GM18502 (cell line): ENCODE data around the gene TMPRSS3.

Experiments
- ATAC-seq: cut with Tn5 transposase; IDR thresholded peaks from one replicate; pipeline ENCODE4 v1.9.1; 2021; ENCODE audit warnings: mild to moderate bottlenecking; ENCODE audit not compliant: unreplicated experiment, poor library complexity

TMPRSS3 gene

GRCh38 chr21:42375966-42376337 is 19.9 kb downstream of the TMPRSS3 start:
- ATAC-seq, result no peak

GRCh38 chr21:42375506-42375905 is 20.3 kb downstream of the TMPRSS3 start:
- ATAC-seq, result no peak

- no peak for ATAC-seq
These were observed 20.9 kb downstream of the TMPRSS3 start for GRCh38 chr21:42374864-42375499.

GRCh38 chr21:42374457-42374856 is 21.4 kb downstream of the TMPRSS3 start:
- ATAC-seq, result no peak

GRCh38 chr21:42373908-42374455 is 21.9 kb downstream of the TMPRSS3 start:
- ATAC-seq, result no peak

GRCh38 chr21:42373196-42373907 is 22.5 kb downstream of the TMPRSS3 start:
- ATAC-seq, result no peak

GRCh38 chr21:42370894-42371654 is 24.8 kb downstream of the TMPRSS3 start:
- no peak for ATAC-seq

GRCh38 chr21:42369821-42370220 is 26.0 kb downstream of the TMPRSS3 start:
- ATAC-seq, result no peak

GRCh38 chr21:42367367-42368165 is 28.3 kb downstream of the TMPRSS3 start:
- ATAC-seq, result no peak

GRCh38 chr21:42366292-42367010 is 29.4 kb downstream of the TMPRSS3 start, which contains the start of gene TFF1:
Gene TFF1, minus strand, starts transcription at chr21:42366535. Its CDS starts 40 bp downstream, at chr21:42366495.
- ATAC-seq, result no peak

- no peak for ATAC-seq
These were observed 30.1 kb downstream of the TMPRSS3 start for GRCh38 chr21:42365770-42366169.

- no peak for ATAC-seq
These were observed 31.5 kb downstream of the TMPRSS3 start for GRCh38 chr21:42364304-42364865.

GRCh38 chr21:42363312-42363711 is 32.5 kb downstream of the TMPRSS3 start:
- ATAC-seq, result no peak

GRCh38 chr21:42362700-42363099 is 33.2 kb downstream of the TMPRSS3 start:
- ATAC-seq, result no peak

GRCh38 chr21:42362198-42362597 is 33.7 kb downstream of the TMPRSS3 start:
- ATAC-seq, result no peak

- no peak for ATAC-seq
These were observed 34.6 kb downstream of the TMPRSS3 start for GRCh38 chr21:42361286-42361685.

GRCh38 chr21:42360317-42360716 is 35.5 kb downstream of the TMPRSS3 start:
- no peak for ATAC-seq

- ATAC-seq, result no peak
These were observed 36.9 kb downstream of the TMPRSS3 start for GRCh38 chr21:42358937-42359336.

GRCh38 chr21:42358261-42358660 is 37.6 kb downstream of the TMPRSS3 start:
- ATAC-seq, result no peak
